IMR-90 (cell line): Measurements from ENCODE around the gene ACSL1.
"Not testable (repeated sequence)": the region's sequence is repeated elsewhere in the genome, so short reads cannot be mapped to it uniquely, and the experiment has no call there.

Source experiments
- CEBPB ChIP-seq: IDR thresholded peaks from 2 replicates; pipeline ENCODE4 v1.6.1; 2012; ENCODE audit warnings: low read depth, low read length, improper control_type of control experiment
- ELK1 ChIP-seq: fragments of 150-350 bp; IDR thresholded peaks from 2 replicates; pipeline ENCODE4 v1.6.1; 2016; ENCODE audit warnings: low read depth, mild to moderate bottlenecking, low read length, moderate library complexity, borderline replicate concordance
- FOS ChIP-seq: fragments of 150-350 bp; IDR thresholded peaks from 2 replicates; pipeline ENCODE4 v1.6.1; 2016; ENCODE audit warnings: low read depth, low read length
- MAZ ChIP-seq: IDR thresholded peaks from 2 replicates; pipeline ENCODE4 v1.6.1; 2012; ENCODE audit warnings: low read depth, mild to moderate bottlenecking, low read length, improper control_type of control experiment, moderate library complexity, borderline replicate concordance
- MXI1 ChIP-seq: IDR thresholded peaks from 2 replicates; pipeline ENCODE4 v1.6.1; 2012; ENCODE audit warnings: low read depth, mild to moderate bottlenecking, low read length, moderate library complexity, borderline replicate concordance
- POLR2A ChIP-seq: IDR thresholded peaks from 2 replicates; pipeline ENCODE4 v1.6.1; 2012; ENCODE audit warnings: mild to moderate bottlenecking, low read depth, low read length
- RAD21 ChIP-seq: IDR thresholded peaks from 2 replicates; pipeline ENCODE4 v1.6.1; 2012; ENCODE audit warnings: low read length, improper control_type of control experiment
- RCOR1 ChIP-seq: IDR thresholded peaks from 2 replicates; pipeline ENCODE4 v1.6.1; 2012; ENCODE audit warnings: mild to moderate bottlenecking, low read length, improper control_type of control experiment; ENCODE audit not compliant: insufficient replicate concordance
- TF ChIP-seq, protein P1 (sequence below): conservative IDR thresholded peaks from 2 replicates; pipeline ENCODE4 v1.5.1; 2012; ENCODE audit warnings: mild to moderate bottlenecking, low read depth, low read length, improper control_type of control experiment
- TF ChIP-seq, protein P2 (sequence below): fragments of 150-350 bp; IDR thresholded peaks from 2 replicates; pipeline ENCODE4 v1.6.1; 2017; ENCODE audit warnings: mild to moderate bottlenecking, antibody characterized with exemption, low read length, low read depth

DNA sequence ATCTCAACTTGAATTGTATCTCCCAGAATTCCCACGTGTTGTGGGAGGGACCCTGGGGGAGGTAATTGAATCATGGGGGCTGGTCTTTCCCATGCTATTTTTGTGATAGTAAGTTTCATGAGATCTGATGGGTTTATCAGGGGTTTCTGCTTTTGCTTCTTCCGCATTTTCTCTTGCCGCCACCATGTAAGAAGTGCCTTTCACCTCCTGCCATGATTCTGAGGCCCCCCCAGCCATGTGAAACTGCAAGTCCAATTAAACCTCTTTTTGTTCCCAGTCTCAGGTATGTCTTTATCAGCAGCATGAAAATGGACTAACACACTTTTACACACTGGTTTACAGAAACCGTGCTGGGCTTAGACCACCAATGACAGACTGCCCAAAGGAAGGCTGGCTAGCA is 46.6 kb downstream of the ACSL1 start:
- not testable (repeated sequence) for TF ChIP-seq MXI1, POLR2A, MAZ, RAD21, ELK1, CEBPB, FOS, RCOR1
- TF ChIP-seq, protein P1, sequence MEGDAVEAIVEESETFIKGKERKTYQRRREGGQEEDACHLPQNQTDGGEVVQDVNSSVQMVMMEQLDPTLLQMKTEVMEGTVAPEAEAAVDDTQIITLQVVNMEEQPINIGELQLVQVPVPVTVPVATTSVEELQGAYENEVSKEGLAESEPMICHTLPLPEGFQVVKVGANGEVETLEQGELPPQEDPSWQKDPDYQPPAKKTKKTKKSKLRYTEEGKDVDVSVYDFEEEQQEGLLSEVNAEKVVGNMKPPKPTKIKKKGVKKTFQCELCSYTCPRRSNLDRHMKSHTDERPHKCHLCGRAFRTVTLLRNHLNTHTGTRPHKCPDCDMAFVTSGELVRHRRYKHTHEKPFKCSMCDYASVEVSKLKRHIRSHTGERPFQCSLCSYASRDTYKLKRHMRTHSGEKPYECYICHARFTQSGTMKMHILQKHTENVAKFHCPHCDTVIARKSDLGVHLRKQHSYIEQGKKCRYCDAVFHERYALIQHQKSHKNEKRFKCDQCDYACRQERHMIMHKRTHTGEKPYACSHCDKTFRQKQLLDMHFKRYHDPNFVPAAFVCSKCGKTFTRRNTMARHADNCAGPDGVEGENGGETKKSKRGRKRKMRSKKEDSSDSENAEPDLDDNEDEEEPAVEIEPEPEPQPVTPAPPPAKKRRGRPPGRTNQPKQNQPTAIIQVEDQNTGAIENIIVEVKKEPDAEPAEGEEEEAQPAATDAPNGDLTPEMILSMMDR, result not testable (repeated sequence)
- TF ChIP-seq, protein P2, sequence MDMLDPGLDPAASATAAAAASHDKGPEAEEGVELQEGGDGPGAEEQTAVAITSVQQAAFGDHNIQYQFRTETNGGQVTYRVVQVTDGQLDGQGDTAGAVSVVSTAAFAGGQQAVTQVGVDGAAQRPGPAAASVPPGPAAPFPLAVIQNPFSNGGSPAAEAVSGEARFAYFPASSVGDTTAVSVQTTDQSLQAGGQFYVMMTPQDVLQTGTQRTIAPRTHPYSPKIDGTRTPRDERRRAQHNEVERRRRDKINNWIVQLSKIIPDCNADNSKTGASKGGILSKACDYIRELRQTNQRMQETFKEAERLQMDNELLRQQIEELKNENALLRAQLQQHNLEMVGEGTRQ, result not testable (repeated sequence)
